Trophoblast cell (in vitro differentiated cells and primary cell): ENCODE data around the gene OLIG1.

Experiments used
- DNase-seq, 2 donors: peaks; one replicate each; pipeline ENCODE4 v3.0.0-alpha.2; 2016
- H2AFZ ChIP-seq: 2 replicates; pipeline ENCODE4 v1.6.1; 2013; ENCODE audit warnings: low read length, moderate library complexity, mild to moderate bottlenecking; ENCODE audit not compliant: insufficient read depth, poor library complexity
- H2AK5ac ChIP-seq: 2 replicates; pipeline ENCODE4 v1.6.1; 2013; ENCODE audit warnings: mild to moderate bottlenecking, low read length
- H2BK120ac ChIP-seq: 2 replicates; pipeline ENCODE4 v1.6.1; 2013; ENCODE audit warnings: low read length, mild to moderate bottlenecking, moderate library complexity; ENCODE audit not compliant: insufficient read depth, poor library complexity
- H2BK12ac ChIP-seq: 2 replicates; pipeline ENCODE4 v1.6.1; 2013; ENCODE audit warnings: mild to moderate bottlenecking, low read length, moderate library complexity
- H2BK5ac ChIP-seq: 2 replicates; pipeline ENCODE4 v1.6.1; 2013; ENCODE audit warnings: low read length, low read depth, moderate library complexity, mild to moderate bottlenecking; ENCODE audit not compliant: poor library complexity
- H3K14ac ChIP-seq: 2 replicates; pipeline ENCODE4 v1.6.1; 2013; ENCODE audit warnings: mild to moderate bottlenecking, low read length
- H3K18ac ChIP-seq: 2 replicates; pipeline ENCODE4 v1.6.1; 2013; ENCODE audit warnings: mild to moderate bottlenecking, low read length
- H3K23ac ChIP-seq: 2 replicates; pipeline ENCODE4 v1.6.1; 2013; ENCODE audit warnings: low read length
- H3K27ac ChIP-seq: 2 replicates; pipeline ENCODE4 v1.5.1; 2013; ENCODE audit warnings: low read depth, mild to moderate bottlenecking, inconsistent platforms, low read length, moderate library complexity
- H3K27me3 ChIP-seq: 2 replicates; pipeline ENCODE4 v1.6.1; 2013; ENCODE audit warnings: inconsistent platforms, mild to moderate bottlenecking, low read length, moderate library complexity; ENCODE audit not compliant: insufficient read depth
- H3K36me3 ChIP-seq, 2 experiments: 1 replicate in 1 of 2; 2 replicates in 1 of 2; pipeline ENCODE4 v1.6.1; 2013; ENCODE audit warnings: low read length in 2 of 2, mild to moderate bottlenecking in 2 of 2, moderate library complexity in 1 of 2; ENCODE audit not compliant: insufficient read depth in 2 of 2, control insufficient read depth in 1 of 2
- H3K4ac ChIP-seq: 2 replicates; pipeline ENCODE4 v1.6.1; 2013; ENCODE audit warnings: low read depth, mild to moderate bottlenecking, low read length, moderate library complexity
- H3K4me1 ChIP-seq, 2 experiments: 1 replicate in 1 of 2; 2 replicates in 1 of 2; pipeline ENCODE4 v1.6.1; 2013; ENCODE audit warnings: low read length in 2 of 2, mild to moderate bottlenecking in 2 of 2, moderate library complexity in 1 of 2; ENCODE audit not compliant: insufficient read depth in 2 of 2, control insufficient read depth in 1 of 2
- H3K4me2 ChIP-seq: 2 replicates; pipeline ENCODE4 v1.6.1; 2013; ENCODE audit warnings: inconsistent platforms, mild to moderate bottlenecking, low read length, moderate library complexity
- H3K4me3 ChIP-seq: 2 replicates; pipeline ENCODE4 v1.5.1; 2013; ENCODE audit warnings: mild to moderate bottlenecking, low read depth, low read length, inconsistent platforms
- H3K79me1 ChIP-seq: one replicate; pipeline ENCODE4 v1.6.1; 2013; ENCODE audit warnings: low read length
- H3K79me2 ChIP-seq: 2 replicates; pipeline ENCODE4 v1.6.1; 2013; ENCODE audit warnings: low read length, mild to moderate bottlenecking; ENCODE audit not compliant: control insufficient read depth, insufficient read depth, poor library complexity
- H3K9ac ChIP-seq: 2 replicates; pipeline ENCODE4 v1.6.1; 2013; ENCODE audit warnings: mild to moderate bottlenecking, low read length
- H3K9me3 ChIP-seq: 2 replicates; pipeline ENCODE4 v1.6.1; 2013; ENCODE audit warnings: low read depth, mild to moderate bottlenecking, control low read depth, inconsistent platforms, low read length; ENCODE audit not compliant: insufficient read depth
- H4K12ac ChIP-seq: 2 replicates; pipeline ENCODE4 v1.6.1; 2013; ENCODE audit warnings: low read depth, mild to moderate bottlenecking, low read length, moderate library complexity
- H4K8ac ChIP-seq: 2 replicates; pipeline ENCODE4 v1.6.1; 2013; ENCODE audit warnings: low read depth, mild to moderate bottlenecking, low read length, moderate library complexity
- H4K91ac ChIP-seq: one replicate; pipeline ENCODE4 v1.6.1; 2013; ENCODE audit warnings: low read depth, mild to moderate bottlenecking, low read length, moderate library complexity
- WGBS: extraction: QIAGEN DNeasy Blood & Tissue Kit; methylation state at CpG from one replicate; pipeline ENCODE4 v1.1.7; 2013; ENCODE audit warnings: missing lambda C conversion rate; ENCODE audit not compliant: insufficient read length, insufficient coverage; ENCODE audit errors: extremely low coverage; 5-methylcytosine and 5-hydroxymethylcytosine counted together

Gene OLIG1

GRCh38 chr21:33033094-33033951 lies 36.6 kb upstream of the OLIG1 start:
- Histone ChIP-seq H3K36me3 (no peaks in the 10 kb centered on the region), H2BK5ac (no peak overlapping the region), H3K27ac (no peak overlapping the region), H3K4me3 (no peak overlapping the region), H2AFZ (no peak overlapping the region), H4K91ac (no peak overlapping the region), H3K4ac (no peak overlapping the region), H2AK5ac (no peak overlapping the region), H3K27me3 (peaks cover 66% of the 10 kb centered on the region), H4K12ac (no peak overlapping the region), H3K79me2 (no peaks in the 10 kb centered on the region), H3K9me3 (peaks cover 7% of the 10 kb centered on the region), H3K23ac (no peak overlapping the region), H3K4me2 (no peak overlapping the region), H2BK12ac (no peak overlapping the region), H3K18ac (no peak overlapping the region), H3K4me1 (no peaks in the 10 kb centered on the region), H3K14ac (no peak overlapping the region), H4K8ac (no peak overlapping the region), H3K9ac (no peak overlapping the region), H2BK120ac (no peak overlapping the region), H3K79me1 (no peaks in the 10 kb centered on the region)
- no peak for DNase-seq
- no CpG with 5 or more reads among the region's 76 CpGs for WGBS

- H4K12ac ChIP-seq, result no peak overlapping the region
- H3K18ac ChIP-seq, result no peak overlapping the region
- peaks cover 7% of the 10 kb centered on the region for H3K9me3 ChIP-seq
- no peak overlapping the region for H3K4ac ChIP-seq
- no peaks in the 10 kb centered on the region for H3K79me2 ChIP-seq
- H3K4me1 ChIP-seq, result no peaks in the 10 kb centered on the region
- H3K79me1 ChIP-seq, result no peaks in the 10 kb centered on the region
- no peak overlapping the region for H3K23ac ChIP-seq
- no CpG with 5 or more reads among the region's 20 CpGs for WGBS
- no peaks in the 10 kb centered on the region for H3K36me3 ChIP-seq
- no peak overlapping the region for H2BK5ac ChIP-seq
- H2BK120ac ChIP-seq, result no peak overlapping the region
- H4K8ac ChIP-seq, result no peak overlapping the region
- DNase-seq, result no peak
- H3K27ac ChIP-seq, result no peak overlapping the region
- H3K14ac ChIP-seq, result no peak overlapping the region
- H2BK12ac ChIP-seq, result no peak overlapping the region
- H2AFZ ChIP-seq, result no peak overlapping the region
- H3K4me2 ChIP-seq, result no peak overlapping the region
- H2AK5ac ChIP-seq, result no peak overlapping the region
- no peak overlapping the region for H4K91ac ChIP-seq
- H3K27me3 ChIP-seq, result peaks cover 60% of the 10 kb centered on the region
- no peak overlapping the region for H3K9ac ChIP-seq
- H3K4me3 ChIP-seq, result no peak overlapping the region
Observed at GRCh38 chr21:33033961-33034413, 36.0 kb upstream of the OLIG1 start.

- H3K14ac ChIP-seq, result no peak overlapping the region
- peaks cover 48% of the 10 kb centered on the region for H3K27me3 ChIP-seq
- no peak overlapping the region for H3K4me2 ChIP-seq
- no peak overlapping the region for H3K4me3 ChIP-seq
- H2AFZ ChIP-seq, result no peak overlapping the region
- no peak overlapping the region for H2AK5ac ChIP-seq
- no peak overlapping the region for H3K9ac ChIP-seq
- H3K79me1 ChIP-seq, result no peaks in the 10 kb centered on the region
- no CpG with 5 or more reads among the region's 1 CpG for WGBS
- H3K23ac ChIP-seq, result no peak overlapping the region
- H4K8ac ChIP-seq, result no peak overlapping the region
- H4K12ac ChIP-seq, result no peak overlapping the region
- peaks cover 7% of the 10 kb centered on the region for H3K9me3 ChIP-seq
- no peak overlapping the region for H2BK120ac ChIP-seq
- no peaks in the 10 kb centered on the region for H3K36me3 ChIP-seq
- H3K4me1 ChIP-seq, result no peaks in the 10 kb centered on the region
- no peak overlapping the region for H3K4ac ChIP-seq
- no peak for DNase-seq
- no peak overlapping the region for H2BK12ac ChIP-seq
- no peak overlapping the region for H2BK5ac ChIP-seq
- H3K27ac ChIP-seq, result no peak overlapping the region
- no peak overlapping the region for H3K18ac ChIP-seq
- H4K91ac ChIP-seq, result no peak overlapping the region
- H3K79me2 ChIP-seq, result no peaks in the 10 kb centered on the region
Observed at GRCh38 chr21:33035147-33035546, 34.8 kb upstream of the OLIG1 start.

GRCh38 chr21:33036430-33037162 lies 33.3 kb upstream of the OLIG1 start:
- no peak overlapping the region for H4K12ac ChIP-seq
- no peak overlapping the region for H2AFZ ChIP-seq
- WGBS, result no CpG with 5 or more reads among the region's 11 CpGs

More at GRCh38 chr21:33036430-33037162, 33.3 kb upstream of the OLIG1 start:
- H3K4me3 ChIP-seq, result no peak overlapping the region
- H3K4ac ChIP-seq, result no peak overlapping the region
- H3K14ac ChIP-seq, result no peak overlapping the region
- H2BK120ac ChIP-seq, result no peak overlapping the region
- no peak overlapping the region for H2BK5ac ChIP-seq
- DNase-seq, result no peak
- H4K91ac ChIP-seq, result no peak overlapping the region
- H3K9ac ChIP-seq, result no peak overlapping the region
- no peaks in the 10 kb centered on the region for H3K36me3 ChIP-seq
- no peak overlapping the region for H3K27ac ChIP-seq
- peaks cover 7% of the 10 kb centered on the region for H3K9me3 ChIP-seq
- H2BK12ac ChIP-seq, result no peak overlapping the region
- H3K18ac ChIP-seq, result no peak overlapping the region
- H3K4me1 ChIP-seq, result no peaks in the 10 kb centered on the region
- no peak overlapping the region for H2AK5ac ChIP-seq
- H3K27me3 ChIP-seq, result peaks cover 36% of the 10 kb centered on the region
- no peaks in the 10 kb centered on the region for H3K79me1 ChIP-seq
- no peak overlapping the region for H3K4me2 ChIP-seq
- H3K79me2 ChIP-seq, result no peaks in the 10 kb centered on the region
- no peak overlapping the region for H4K8ac ChIP-seq
- H3K23ac ChIP-seq, result no peak overlapping the region
